ELR (cell line): ENCODE measurements around the gene KCNE2.

Experiments
- DNase-seq: peaks from one replicate; pipeline ENCODE4 v3.0.0-alpha.2; 2015; ENCODE audit warnings: low read depth

The KCNE2 gene, protein sequence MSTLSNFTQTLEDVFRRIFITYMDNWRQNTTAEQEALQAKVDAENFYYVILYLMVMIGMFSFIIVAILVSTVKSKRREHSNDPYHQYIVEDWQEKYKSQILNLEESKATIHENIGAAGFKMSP

DNA sequence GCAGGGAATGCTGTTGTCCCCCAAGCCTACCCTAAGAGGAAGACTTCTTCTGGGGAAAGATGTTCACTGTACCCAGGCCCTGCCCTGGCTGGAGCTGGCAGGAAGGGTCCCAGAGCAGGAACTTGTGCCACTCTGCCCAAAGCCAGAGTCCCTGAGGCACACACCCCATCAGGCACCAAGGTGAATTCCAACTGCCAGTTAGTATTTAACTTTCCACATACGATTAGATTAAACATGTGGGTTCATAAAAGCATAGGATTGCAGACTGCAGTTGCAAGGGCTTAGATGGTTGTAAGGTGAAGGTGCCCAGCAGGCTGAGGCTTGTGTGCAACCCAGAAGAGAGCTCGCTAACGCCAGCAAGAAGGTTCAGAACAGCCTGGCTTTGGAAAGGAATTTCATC lies at the start of gene KCNE2:
KCNE2 (plus strand) TSS at position 274 of the 400 bp plus-strand sequence. CDS start 6,473 bp downstream, outside the sequence.
- no peak for DNase-seq

DNA sequence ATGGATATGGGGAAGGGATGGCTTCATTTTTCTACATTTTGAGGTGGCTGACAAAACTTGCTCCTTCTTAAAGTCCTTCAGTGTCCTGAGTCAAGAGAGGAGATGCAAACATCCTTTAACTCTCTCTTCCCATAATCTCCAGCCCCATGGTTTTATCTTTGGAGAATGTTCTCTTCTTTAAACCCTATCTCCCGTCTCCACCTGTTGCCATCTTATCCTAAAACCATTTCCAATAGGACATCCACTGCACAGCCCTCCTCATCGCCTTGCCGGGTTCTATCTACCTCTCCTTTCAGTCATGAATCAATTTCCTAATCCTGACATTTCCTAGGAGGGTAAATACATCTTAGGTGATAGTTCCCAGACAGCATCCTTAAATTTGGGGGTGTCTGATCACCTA lies 44.2 kb upstream of the KCNE2 start:
- DNase-seq, result no peak

DNA sequence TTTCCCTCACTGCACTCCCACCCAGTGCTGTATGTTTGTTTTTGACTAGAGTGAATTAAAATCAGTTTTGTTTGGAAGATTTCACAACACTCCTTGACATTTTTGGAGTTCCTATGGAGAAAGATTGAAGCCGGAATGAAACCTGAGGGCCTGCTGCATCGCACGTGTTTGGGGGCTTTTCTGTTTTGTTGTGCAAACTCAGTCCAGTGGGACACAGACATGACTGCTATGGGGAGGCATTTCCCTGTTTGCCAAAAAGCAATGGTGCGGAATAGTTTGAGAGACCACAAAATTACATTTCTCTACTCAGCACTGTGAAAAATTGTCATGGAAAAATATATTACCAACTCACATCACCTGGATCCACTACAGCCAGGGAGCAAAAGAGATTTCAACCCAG lies 43.8 kb upstream of the KCNE2 start:
- DNase-seq, result no peak

DNA sequence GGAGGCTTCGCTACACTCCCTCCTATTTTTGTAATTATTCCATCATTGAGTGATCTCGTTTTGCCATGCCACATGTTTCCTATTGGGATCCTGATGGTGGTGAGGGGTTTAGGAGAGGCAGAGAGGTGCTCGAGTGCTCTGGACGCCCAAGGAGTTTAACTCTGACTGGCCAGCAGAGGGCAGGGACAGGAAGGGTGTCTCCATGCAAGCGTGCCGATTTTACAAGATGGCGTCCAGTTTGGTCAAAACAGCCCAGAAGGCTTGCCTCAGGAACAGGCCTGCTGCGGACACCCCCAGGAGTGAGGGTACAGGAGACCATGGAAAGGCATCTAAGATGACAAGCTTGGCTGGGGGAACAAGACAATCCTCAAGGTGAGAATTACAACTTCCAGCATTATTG lies 33.8 kb upstream of the KCNE2 start:
- DNase-seq, result no peak

DNA sequence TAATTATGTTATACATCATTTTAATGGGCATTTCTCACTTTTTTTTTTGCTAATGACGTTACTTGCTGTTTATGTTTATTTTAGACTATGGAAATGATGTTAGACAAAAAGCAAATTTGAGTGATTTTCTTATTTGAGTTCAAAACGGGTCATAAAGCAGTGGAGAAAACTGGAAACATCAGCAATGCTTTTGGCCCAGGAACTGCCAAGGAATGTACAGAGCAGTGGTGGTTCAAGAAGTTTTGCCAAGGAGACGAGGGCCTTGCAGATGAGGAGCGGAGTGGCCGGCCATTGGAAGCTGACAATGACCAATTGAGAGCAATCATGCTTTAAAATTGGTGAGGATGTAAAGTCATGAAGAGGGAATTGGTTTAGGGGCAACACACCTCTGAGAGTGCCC lies 32.1 kb upstream of the KCNE2 start:
- DNase-seq, result no peak

DNA sequence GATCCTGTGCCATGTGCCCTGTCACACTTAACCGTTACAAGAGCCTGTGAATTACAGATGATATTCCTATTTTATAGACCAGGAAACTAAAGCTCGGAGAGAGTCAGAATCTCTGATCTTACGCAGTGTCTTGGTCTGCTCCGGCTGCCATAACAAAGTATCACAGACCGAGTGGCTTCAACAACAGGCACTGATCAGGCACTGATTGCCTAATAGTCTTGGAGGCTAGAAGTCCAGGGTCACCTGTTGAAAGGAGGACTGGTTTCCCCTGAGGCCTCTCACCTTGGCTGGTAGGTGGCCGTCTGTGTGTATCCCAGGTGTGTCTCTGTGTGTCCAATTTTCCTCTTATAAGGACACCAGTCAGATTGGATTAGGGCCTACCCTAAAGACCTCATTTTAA lies 31.5 kb upstream of the KCNE2 start:
- no peak for DNase-seq

DNA sequence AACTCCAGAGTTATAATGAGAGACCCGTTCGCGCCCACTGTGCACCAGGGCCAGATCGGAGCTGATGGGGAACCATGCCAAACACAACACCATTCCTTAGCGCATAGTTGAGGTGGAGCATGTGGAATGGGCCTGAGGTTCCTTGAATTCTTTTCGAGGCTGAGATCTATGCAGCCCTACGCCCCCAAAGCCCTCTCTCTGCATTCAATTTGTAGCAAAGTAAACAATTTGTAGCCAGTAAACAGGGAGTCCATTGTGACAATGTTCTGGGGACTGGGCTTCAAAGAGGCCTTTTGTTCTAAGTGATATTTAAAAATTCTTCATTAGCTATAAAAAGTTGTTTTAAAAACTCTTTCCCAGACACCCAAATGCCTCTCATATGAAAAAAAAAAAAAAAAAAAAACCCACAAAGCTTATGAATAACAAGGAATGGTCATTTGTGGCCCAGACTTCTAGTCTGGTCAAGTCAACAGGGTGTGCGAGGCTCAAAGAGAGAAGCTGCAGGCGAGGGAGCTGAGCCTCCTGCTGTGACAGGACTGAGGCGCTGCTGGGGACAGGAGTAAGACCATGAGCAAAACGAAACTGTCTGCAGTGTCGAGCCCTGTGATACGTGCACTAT lies 30.6 kb upstream of the KCNE2 start:
- no peak for DNase-seq

DNA sequence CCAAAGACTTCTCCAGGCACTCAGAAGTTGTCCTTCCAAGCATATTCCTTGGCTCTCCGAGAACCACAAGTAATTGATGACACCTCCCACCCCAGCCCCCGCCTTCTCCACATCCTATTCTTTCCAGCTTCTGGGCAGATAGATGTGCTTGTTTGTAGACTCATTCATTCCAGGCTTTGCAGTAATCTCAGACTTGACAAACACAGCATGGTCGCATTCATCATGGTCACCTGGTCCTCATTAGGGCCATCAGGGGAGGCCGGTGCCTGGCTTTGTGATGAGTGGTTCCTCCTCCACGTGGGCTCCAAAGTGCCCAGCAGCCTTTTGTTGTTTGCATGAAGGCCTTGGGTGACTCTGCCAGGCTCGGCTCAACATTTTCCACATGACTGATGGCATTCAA lies 28.5 kb upstream of the KCNE2 start:
- DNase-seq, result no peak

DNA sequence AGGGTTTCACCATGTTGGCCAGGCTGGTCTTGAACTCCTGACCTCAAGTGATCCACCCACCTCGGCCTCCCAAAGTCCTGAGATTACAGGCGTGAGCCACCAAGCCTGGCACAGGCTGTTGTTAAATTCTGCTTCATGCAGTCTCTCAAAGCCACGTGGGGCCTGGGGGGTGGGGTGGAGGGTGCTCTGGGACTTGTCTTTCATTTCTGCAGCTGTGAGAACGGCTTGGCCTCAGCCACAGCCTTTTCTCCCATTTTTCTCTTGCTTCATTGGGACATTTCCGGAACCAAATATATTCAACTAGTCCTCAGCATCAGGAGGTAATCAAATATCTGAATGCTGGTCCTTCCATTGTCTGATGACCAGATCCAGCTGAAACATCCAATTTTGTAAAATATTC lies 27.6 kb upstream of the KCNE2 start:
- DNase-seq, result no peak

DNA sequence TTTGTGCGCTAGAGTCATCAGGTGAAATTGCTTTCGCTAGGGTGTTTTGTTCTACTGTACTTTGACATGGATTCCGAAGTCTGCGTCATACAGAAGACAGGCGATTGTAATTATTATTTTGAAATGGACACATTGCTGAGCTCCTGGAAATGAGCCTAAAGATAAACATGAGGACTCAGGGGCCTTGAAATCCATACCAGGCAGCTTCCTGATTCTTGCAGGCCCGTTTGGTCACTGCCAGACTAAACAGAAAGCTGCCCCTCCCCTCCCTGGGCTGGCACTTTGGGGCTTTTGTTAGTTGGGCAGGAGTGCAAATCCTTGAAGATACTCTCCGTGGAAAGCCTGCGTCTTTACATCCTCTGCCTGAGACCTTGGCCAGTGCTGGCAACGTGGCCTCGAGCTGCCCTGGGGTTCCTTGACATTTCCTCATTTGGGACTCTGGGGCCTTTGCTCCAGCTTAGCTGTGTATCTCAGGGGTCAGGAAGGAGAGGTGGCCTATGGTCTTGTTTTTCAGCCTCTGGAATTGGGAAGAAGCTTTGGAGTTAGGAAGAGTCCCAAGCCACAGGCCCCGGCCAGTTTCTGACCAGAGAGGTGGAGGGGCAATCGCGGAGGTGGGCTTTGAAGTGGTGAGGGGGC lies 26.9 kb upstream of the KCNE2 start:
- DNase-seq, result peak; percentile 51

DNA sequence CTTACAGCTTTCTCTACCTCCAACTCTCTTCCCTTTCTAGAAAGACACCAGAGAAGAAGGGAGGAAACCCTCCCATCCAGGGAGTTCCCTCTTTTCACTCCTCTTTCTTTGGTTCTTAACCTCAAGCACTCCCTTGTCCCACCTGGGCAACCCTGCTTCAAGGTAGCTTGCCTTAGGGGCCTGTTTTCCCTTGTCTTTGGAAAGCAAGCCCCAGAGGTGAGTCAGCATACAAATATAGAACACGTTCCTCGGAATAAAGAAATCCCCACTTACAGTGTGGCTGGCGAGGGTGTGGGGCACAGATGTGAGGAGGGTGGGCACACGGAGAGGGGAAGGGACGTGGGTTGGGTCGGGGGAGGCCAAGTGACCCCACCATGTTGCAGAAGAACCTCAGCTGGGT lies 26.1 kb upstream of the KCNE2 start:
- no peak for DNase-seq

DNA sequence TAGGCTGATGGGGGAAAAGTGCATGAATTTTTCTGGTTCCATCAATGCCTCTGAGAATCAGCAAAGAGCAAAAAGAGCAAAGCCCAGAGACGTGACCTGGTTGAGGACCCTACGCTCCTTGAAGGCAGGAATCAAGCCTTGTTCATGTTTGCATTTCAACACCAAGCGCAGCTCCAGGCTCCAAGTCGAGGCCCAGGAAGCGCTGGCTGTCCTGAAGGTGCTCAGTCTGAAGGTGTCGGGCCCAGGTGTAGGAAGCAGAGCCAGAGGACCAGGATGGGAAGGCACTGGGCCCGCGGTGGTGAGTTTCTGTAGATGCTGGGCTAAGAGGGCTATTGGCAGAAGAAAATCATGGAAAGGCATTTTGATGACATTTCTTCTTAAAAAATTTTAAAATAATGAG lies 25.6 kb upstream of the KCNE2 start:
- no peak for DNase-seq

DNA sequence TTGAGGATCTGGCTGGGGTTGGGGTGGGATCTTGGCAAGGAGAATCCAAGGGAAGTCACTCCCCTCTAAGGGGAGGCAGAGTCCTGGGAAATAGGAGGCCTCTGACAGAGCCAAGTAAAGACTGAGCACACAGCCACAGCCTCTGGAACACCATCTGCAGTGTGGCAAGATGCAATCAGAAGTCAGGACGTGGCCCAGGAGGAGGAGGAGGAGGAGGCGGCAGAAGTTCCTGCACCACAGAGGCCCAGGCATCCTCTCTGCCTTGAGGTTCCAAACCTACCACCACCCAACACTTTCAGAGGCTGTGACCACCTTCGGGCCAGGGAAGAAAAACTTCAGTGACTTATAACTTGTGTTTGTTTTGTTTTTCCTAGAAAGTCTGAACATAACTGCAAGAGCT lies 23.7 kb upstream of the KCNE2 start:
- DNase-seq, result no peak

DNA sequence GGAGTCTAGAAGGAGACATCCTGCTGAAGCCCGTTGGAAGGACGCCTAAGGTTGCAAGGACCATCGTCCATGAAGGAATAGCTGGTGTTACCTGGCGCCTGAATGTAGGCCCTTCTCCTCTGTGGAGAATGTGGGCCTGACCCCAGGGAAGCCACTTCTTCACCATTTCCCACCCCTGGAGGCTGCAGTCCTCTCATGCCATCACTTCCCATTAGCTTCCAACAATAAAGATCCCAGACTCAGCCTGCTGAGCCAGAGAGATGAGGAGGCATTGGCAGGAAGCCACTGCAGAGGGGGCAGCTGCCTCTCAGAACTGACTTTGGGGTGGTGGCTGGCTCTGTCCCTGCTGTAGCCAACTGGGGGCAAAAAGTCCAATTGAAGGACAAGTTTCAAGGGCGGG lies 21.3 kb upstream of the KCNE2 start:
- DNase-seq, result no peak

DNA sequence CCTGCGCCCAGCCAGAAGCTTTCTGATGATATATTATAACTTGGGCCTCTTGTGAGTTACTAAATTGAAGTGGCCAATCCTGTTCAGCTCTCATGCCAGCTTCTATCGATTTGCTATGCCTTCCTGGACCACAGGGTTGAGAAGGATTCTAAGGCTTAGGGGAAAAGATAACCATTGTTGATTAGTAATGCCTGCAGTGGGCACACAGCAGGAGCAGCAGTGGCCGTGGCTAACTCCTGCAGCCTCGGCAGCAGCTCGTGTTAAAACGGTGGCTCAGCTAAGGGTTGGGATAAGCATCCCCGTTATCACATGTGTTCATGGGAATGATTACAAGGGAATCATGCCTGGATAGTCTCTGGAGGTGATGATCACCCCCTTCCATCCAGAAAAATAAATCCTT lies 20.5 kb upstream of the KCNE2 start:
- DNase-seq, result no peak

DNA sequence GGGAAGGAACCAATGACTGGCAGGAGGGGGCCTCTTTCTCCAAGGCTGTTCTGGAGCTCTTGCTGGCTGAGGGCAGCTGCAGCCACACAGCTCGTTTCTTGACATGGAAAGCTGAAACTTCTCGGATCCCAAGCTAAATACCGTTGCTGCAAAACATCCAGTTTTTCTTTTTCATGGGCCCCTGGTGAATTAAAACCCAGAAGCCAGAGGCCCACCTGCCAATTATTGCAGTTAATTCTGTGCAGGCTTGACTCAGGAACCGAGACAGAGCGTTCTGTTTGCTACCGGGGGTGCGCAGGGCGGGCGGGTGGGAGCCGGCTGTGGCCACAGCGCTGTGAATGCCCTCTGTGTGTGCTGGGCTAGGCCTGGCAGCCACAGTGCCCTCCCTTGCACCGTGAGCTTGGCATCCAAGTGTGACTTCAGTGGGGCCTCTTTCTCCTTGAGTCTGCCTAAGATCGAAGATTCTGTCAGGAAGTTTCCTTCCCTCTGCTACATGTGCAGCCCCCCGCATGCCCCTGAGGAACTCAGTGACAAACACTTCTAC lies 19.9 kb upstream of the KCNE2 start:
- no peak for DNase-seq

DNA sequence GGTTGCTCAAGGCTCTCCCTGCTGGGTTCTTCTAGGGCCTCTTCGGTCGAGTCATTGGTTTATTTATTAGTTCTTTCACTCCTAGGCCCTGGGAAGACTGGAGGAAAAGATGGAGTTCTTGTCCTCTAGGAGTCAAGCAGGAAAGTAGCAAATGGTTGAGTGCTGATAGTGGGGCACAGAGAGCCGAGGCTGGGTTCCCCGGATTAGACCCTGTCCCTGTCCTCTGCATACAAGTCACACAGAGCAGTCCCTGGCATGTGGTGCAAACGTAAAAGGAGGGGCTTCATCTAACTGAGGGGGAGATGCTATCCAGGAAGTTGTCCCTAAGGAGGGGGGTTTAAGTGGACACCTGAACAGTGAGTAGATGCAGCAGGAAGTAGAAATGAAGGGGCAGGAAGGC lies 19.2 kb upstream of the KCNE2 start:
- DNase-seq, result no peak

DNA sequence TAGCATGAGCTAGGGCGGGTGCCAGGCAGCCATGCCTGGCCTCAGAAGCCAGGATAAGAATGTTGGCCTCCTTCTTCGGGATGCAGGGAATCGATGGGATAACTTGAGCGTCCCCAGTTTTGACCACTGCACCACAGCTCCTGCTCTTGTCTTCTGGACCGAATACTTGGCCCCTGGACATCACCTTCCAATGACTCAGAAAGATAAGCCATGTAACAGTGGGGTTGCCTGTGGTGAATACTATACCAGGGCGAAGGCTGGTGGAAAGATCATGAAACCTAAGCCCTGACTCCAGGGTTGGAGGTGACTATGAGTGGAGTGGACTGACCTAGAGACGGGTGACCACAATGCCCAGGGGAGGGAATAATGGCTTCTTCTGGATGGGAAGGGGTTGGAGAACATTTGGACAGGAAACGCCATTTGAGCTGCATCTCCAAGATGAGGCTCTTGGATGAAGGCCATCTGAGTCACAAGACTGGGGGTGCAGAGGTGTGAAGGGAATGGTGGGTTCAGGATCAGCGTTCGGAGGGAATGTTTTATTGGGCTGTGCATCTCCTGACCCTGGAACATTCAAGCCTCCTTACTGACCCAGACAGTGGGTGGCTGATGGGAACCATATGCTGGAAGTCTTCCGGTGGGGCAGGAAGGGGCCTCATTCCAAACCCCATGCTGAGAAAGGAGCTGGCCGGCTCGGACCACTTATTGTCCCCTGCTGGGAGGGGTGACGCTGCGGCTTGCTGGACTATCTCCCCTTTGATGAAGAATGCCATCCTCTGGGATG lies 18.5 kb upstream of the KCNE2 start:
- peak; percentile 27 for DNase-seq

DNA sequence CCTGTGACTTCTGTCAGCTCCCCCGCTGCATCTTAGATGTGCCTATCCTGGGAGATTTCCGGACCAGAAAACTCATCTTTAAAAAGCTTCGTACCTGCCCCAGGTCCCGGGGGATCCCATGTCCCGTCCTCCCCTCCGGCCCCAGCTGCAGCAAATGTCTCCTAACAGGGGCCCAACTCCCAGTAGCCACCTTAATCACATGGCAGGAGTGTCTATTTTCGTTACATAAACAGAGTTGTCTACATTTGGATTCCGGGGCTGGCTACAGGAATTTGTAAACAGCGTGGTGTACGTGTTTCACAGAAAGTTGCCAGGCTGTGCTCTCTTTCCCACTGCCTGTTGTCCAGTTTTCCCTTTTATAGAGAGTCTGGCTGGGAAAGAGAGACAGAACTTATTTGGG lies 17.9 kb upstream of the KCNE2 start:
- DNase-seq, result no peak

DNA sequence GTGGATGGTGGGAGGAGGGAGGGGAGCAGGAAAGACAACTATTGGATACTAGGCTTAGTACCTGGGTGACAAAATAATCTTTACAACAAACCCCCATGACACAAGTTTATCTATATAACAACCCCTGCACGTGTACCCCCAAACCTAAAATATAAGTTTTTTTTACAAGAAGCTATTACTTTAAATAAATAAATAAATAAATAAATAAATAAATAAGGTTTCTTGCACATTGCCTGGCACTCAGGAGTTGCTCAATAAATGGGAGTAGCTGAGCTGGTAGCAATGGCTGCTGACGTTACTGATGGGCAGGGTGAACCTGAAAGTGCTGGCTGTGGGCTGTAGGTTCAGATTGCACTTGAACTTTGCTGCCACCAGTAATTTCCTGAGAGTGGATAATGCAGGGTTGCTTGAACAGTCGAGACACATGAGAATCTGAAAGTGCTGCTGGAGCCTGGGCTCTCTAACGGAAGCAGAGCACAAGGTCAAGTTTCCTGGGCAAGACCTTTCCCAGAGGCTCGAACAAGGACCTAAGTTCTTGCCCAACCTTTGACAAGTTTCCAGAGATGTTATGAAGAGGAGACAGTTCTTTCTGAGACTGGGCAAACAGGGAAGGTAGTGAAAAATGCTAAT lies 14.8 kb upstream of the KCNE2 start:
- DNase-seq, result no peak

DNA sequence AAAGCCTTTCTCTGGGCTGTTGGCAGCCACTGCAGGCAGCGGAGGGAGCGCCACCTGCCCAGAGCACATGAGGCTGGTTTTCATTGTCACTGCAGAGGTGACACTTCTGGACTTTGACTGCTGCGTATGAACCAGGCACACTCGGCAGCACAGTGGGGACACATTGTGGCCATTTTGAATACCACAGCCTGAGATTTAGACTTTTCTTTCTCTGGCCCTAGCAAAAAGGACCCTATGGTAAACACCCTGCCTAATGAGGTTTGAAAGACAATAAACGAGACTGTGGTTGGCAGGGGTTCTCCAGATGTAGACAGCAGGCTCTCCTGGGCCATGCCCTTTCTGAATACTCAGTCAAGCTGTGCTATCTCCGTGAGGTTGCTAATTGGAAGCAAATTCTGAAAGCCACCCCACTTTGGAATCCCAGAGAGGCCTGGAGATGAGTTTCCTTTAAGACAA lies 12.0 kb upstream of the KCNE2 start:
- peak; percentile 45 for DNase-seq

DNA sequence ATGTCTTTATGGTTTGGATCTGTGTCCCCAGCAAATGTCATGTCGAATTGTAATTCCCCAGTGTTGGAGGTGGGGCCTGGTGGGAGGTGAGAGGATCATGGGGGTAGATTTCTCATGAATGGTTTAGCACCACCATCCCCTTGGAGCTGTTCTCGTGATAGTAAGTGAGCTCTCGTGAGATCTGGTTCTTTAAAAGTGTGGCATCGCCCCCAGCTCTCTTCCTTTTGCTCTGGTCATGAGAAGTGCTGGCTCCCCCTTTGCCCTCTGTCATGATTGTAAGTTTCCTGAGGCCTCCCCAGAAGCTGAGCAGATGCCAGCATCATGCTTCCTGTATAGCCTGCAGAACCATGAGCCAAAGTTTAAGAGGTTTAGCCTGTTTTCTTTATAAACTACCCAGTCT lies 11.2 kb upstream of the KCNE2 start:
- no peak for DNase-seq
